K562 (cell line): Measurements from ENCODE around the gene PELI3. TPM values are rescaled to one million over a fixed set of nuclear protein-coding genes. Genes with fewer than 3 reads are reported as not detected.
A peak's percentile ranks its signal among the peaks of the same experiment; 100 is the strongest.

Source experiments
- ASH1L ChIP-seq: fragments of 450-650 bp; IDR thresholded peaks from 2 replicates; pipeline ENCODE4 v1.6.1; 2018; ENCODE audit warnings: borderline replicate concordance, mild to moderate bottlenecking, low read depth; ENCODE audit not compliant: partially characterized antibody
- FOSL1 ChIP-seq: fragments of 200-800 bp; sonication (Bioruptor generic); conservative IDR thresholded peaks from 2 replicates; pipeline ENCODE4 v1.6.1; 2016; ENCODE audit warnings: missing genetic modification characterization, missing compliant biosample characterization
- FOXP1 ChIP-seq: sonication (generic); formaldehyde crosslinking; IDR thresholded peaks from 2 replicates; pipeline ENCODE4 v1.8.0; 2022; ENCODE audit warnings: mild to moderate bottlenecking, missing genetic modification reagents
- HMGN3 ChIP-seq: IDR thresholded peaks from 2 replicates; pipeline ENCODE4 v1.6.1; 2011; ENCODE audit warnings: borderline replicate concordance, low read depth, mild to moderate bottlenecking, mixed read lengths, low read length; ENCODE audit not compliant: insufficient read length; ENCODE audit errors: extremely low read depth
- HNRNPLL ChIP-seq: fragments of 200-400 bp; formaldehyde crosslinking; IDR thresholded peaks from 2 replicates; pipeline ENCODE4 v1.6.1; 2017; ENCODE audit warnings: low read length, low read depth, mild to moderate bottlenecking; ENCODE audit not compliant: poor library complexity, severe bottlenecking
- NEUROD1 ChIP-seq: fragments of 150-350 bp; IDR thresholded peaks from 2 replicates; pipeline ENCODE4 v1.6.1; 2014; ENCODE audit warnings: borderline replicate concordance, low read length, low read depth; ENCODE audit not compliant: partially characterized antibody
- SMC3 ChIP-seq: conservative IDR thresholded peaks from 2 replicates; pipeline ENCODE4 v1.6.1; 2011; ENCODE audit warnings: low read depth, low read length, improper control_type of control experiment; ENCODE audit not compliant: insufficient read depth
- ZBTB40 ChIP-seq, 2 experiments: fragments of 450-650 bp in 1 of 2; sonication (generic) in 1 of 2; formaldehyde crosslinking in 1 of 2; IDR thresholded peaks; 2 replicates each; pipeline versions ENCODE4 v1.7.1 to v1.9.0; 2016 to 2022; ENCODE audit warnings: inconsistent platforms in 1 of 2, mild to moderate bottlenecking in 1 of 2, missing genetic modification reagents in 1 of 2
- ZNF175 ChIP-seq: fragments of 200-800 bp; sonication (Bioruptor generic); IDR thresholded peaks from 2 replicates; pipeline ENCODE4 v1.6.1; 2016; ENCODE audit warnings: low read depth, mild to moderate bottlenecking, missing genetic modification characterization, missing compliant biosample characterization
- ZNF592 ChIP-seq: fragments of 450-650 bp; IDR thresholded peaks from 2 replicates; pipeline ENCODE4 v1.6.1; 2017; ENCODE audit warnings: antibody characterized with exemption, mild to moderate bottlenecking
- ZNF766 ChIP-seq: fragments of 200-800 bp; sonication (Bioruptor generic); conservative IDR thresholded peaks from 2 replicates; pipeline ENCODE4 v1.6.1; 2016; ENCODE audit warnings: missing genetic modification characterization, missing compliant biosample characterization
- polyA plus RNA-seq, 8 experiments: library from polyadenylated mRNA; depleted of rRNA in 4 of 8; stranded (reverse) in 5 of 8; unstranded in 3 of 8; fragments of >200 nt; fragmentation: Nextera tagmentation in 2 of 8; fragmentation: Illumina TruSeq in 1 of 8; extraction: Ambion mirVana in 2 of 8; extraction: Trizol in 1 of 8; gene quantifications; 2 replicates each; pipeline versions ENCODE4 v1.2.1 to v1.2.3, GENCODE V29; 2011 to 2014; ENCODE audit warnings: inconsistent platforms in 1 of 8, missing spikeins in 1 of 8
- total RNA-seq, 7 experiments: library from RNA; depleted of rRNA in 6 of 7; stranded (reverse); fragments of >200 nt in 6 of 7; fragmentation: Illumina TruSeq in 2 of 7; extraction: Trizol in 2 of 7; gene quantifications; 2 replicates each; pipeline versions ENCODE4 v1.2.1 to v1.2.3, GENCODE V29; 2011 to 2021; ENCODE audit warnings: low replicate concordance in 1 of 7

PELI3 gene
- total and polyA plus RNA-seq, 9 of the 15 experiments (the other 6 are each of a cell fraction or from before 2014, with no cell fraction given) = 0.17 to 4.2 (median 1.9) TPM

GRCh38 chr11:66438504-66439466 is 27.9 kb upstream of the PELI3 start, which contains the start of gene MRPL11 (continued):
- TF ChIP-seq ZBTB40 (IDR thresholded peaks at IDR 0.05) = peak; percentile 58
- no peak for TF ChIP-seq ZBTB40 (CRISPR knock-in tag; IDR thresholded peaks at IDR 0.05)
- TF ChIP-seq SMC3 = peak; percentile 58
- peak; percentile 44 for TF ChIP-seq ASH1L
- no peak for TF ChIP-seq FOSL1 (tag)
- peak; percentile 26 for TF ChIP-seq HNRNPLL
- TF ChIP-seq ZNF592 = peak; percentile 23; the same call in 1 of the 2 replicates
- peak; percentile 73; the same call in 1 of the 2 replicates for TF ChIP-seq FOXP1 (CRISPR knock-in tag)
- TF ChIP-seq ZNF175 (CRISPR knock-in tag) = peak; percentile 22; the same call in 1 of the 2 replicates
- TF ChIP-seq NEUROD1 = peak; percentile 78
- TF ChIP-seq ZNF766 (CRISPR knock-in tag) = peak; percentile 72; the same call in 1 of the 2 replicates
- TF ChIP-seq HMGN3 = no peak
